ENCODE data around the gene MYL12A. TPM values are rescaled to one million over a fixed set of nuclear protein-coding genes. Genes with fewer than 3 reads are reported as not detected.

The MYL12A gene
- polyA plus RNA-seq, 1 experiment, result 579 TPM

GRCh38 chr18:3225588-3225987 lies 22.0 kb upstream of the MYL12A start:
- H3K27me3 ChIP-seq (ENCODE audit: control insufficient read depth, insufficient read depth, low read length), result 0 out of 2 replicates have a peak, but pooled peaks cover 2% of the 10 kb centered on the region
- H3K4me3 ChIP-seq (ENCODE audit: low read depth, low read length), result no peak overlapping the region
- DNase-seq (ENCODE audit: low read depth), result no peak
- no peaks in the 10 kb centered on the region for H3K36me3 ChIP-seq (ENCODE audit: control insufficient read depth, insufficient read depth, low read length)
- TF ChIP-seq CTCF (IDR thresholded peaks at IDR 0.05; ENCODE audit: insufficient read depth, low read depth, low read length), result no peak
- ChIA-PET POLR2A (no interaction called here), CTCF (no interaction called here)

- ChIA-PET POLR2A (no interaction called here), CTCF (interaction anchor here (1.4 kb wide), 1 partner anchor 13 kb away, joined by 4 read pairs; no protein-coding TSS in a partner anchor)
- Histone ChIP-seq H3K27me3 (ENCODE audit: control insufficient read depth, insufficient read depth, low read length) (0 out of 2 replicates have a peak, but pooled peaks cover 2% of the 10 kb centered on the region), H3K36me3 (ENCODE audit: control insufficient read depth, insufficient read depth, low read length) (no peaks in the 10 kb centered on the region), H3K4me3 (ENCODE audit: low read depth, low read length) (no peak overlapping the region)
- DNase-seq (ENCODE audit: low read depth), result no peak
- TF ChIP-seq CTCF (IDR thresholded peaks at IDR 0.05; ENCODE audit: insufficient read depth, low read depth, low read length), result no peak
These were observed 21.6 kb upstream of the MYL12A start for GRCh38 chr18:3226048-3226447.

DNA sequence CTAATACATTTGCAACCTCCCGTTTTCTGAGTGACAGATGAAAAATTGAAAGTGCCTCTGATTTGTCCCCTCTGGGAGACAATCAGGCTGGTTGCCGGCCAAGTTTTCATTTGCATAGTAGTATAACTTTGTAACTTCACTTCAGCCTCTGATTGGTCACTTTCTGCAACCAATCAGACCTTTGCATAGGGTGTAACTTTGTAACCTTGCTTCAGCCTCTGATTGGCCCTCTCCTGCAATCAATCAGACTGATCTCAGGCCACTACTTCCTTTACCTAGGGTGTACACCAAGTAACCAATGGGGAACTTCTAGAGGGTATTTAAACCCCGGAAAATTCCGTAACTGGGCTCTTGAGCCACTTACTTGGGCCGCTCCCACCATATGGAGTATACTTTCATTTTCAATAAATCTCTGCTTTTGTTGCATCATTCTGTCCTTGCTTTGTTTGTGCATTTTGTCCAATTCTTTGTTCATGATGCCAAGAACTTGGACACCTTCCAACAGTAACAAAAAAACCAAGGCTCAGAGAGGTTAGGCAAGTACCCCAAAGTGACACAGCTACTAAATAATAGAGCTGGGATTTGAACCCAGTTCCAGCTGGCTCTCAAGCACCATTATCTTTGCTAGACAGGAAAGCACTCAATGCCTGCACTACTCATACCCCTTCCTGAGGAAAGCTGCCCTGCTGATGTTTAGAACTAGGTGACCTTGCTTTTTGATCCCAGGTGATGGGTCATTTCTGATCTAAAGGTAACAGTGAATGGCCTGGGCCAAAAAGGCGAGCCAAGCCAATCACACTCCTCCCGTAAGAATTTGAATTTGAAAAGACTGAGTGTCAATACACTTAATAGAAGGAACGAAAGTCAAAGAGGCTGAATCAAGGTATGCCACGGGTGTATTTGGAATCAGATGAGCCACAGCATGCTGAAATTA lies 16.9 kb upstream of the MYL12A start:
- H3K4me3 ChIP-seq (ENCODE audit: low read depth, low read length), result no peak overlapping the region
- POLR2A ChIA-PET, result no interaction called here
- CTCF ChIA-PET, result no interaction called here
- no peak for TF ChIP-seq CTCF (IDR thresholded peaks at IDR 0.05; ENCODE audit: insufficient read depth, low read depth, low read length)
- DNase-seq (ENCODE audit: low read depth), result no peak
- 0 out of 2 replicates have a peak, but pooled peaks cover 2% of the 10 kb centered on the region for H3K27me3 ChIP-seq (ENCODE audit: control insufficient read depth, insufficient read depth, low read length)
- H3K36me3 ChIP-seq (ENCODE audit: control insufficient read depth, insufficient read depth, low read length), result no peaks in the 10 kb centered on the region

DNA sequence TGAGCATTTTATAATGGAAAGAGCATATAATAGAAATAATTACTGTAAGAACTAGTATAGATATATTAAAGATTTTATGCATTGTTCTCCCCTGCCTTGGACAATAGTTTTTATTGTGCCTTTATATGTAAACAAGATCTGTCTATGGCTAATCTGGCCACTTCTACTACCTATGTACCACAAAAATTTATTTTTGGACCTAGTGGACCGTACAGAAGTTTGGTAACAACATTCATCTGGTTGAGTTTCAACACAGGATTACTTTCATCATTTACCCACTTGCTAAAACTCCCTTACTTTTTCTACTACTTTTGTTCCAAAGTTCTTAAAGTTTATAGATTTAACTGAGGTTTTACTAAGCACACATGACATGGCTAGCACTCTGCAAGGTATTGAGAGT lies 14.6 kb upstream of the MYL12A start:
- TF ChIP-seq CTCF (IDR thresholded peaks at IDR 0.05; ENCODE audit: insufficient read depth, low read depth, low read length), result no peak
- no peaks in the 10 kb centered on the region for H3K36me3 ChIP-seq (ENCODE audit: control insufficient read depth, insufficient read depth, low read length)
- POLR2A ChIA-PET, result no interaction called here
- no peaks in the 10 kb centered on the region for H3K27me3 ChIP-seq (ENCODE audit: control insufficient read depth, insufficient read depth, low read length)
- DNase-seq (ENCODE audit: low read depth), result no peak
- H3K4me3 ChIP-seq (ENCODE audit: low read depth, low read length), result no peak overlapping the region
- CTCF ChIA-PET, result no interaction called here

DNA sequence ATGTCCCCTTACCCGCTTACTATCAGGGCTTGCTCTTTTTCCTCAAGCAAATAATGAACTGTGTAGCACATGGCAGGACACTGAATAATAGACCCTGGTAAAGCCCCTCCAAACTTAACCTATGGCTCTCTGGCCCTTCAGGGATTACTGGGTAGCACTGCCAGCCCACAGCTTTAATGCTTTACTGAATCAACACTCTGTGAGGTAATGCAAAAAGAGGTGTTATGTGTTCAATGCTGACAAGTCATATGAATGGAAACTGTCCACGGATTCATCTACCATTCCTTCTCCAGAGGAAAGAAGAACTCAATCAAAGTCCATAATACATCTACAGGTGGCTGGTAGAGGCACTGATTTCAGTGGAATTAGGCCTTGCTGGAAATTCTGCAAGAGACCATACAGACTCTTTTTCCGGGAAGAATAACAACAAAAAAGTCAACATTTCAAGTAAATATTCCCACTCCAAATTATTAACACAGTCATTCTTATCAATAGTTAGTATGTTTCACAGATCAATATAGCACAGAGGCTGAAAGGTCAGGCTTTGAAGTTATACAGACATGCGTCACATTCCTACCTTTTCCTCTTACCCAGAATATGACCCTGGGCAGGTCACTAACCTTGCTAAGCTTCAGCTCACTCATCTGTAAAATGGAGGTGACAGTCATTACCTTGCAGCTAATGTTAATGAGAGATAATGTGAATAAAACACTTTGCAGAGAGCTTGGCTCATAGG lies 14.0 kb upstream of the MYL12A start:
- Histone ChIP-seq H3K27me3 (ENCODE audit: control insufficient read depth, insufficient read depth, low read length) (no peaks in the 10 kb centered on the region), H3K36me3 (ENCODE audit: control insufficient read depth, insufficient read depth, low read length) (no peaks in the 10 kb centered on the region), H3K4me3 (ENCODE audit: low read depth, low read length) (no peak overlapping the region)
- DNase-seq (ENCODE audit: low read depth), result no peak
- TF ChIP-seq CTCF (IDR thresholded peaks at IDR 0.05; ENCODE audit: insufficient read depth, low read depth, low read length), result no peak
- ChIA-PET POLR2A (no interaction called here), CTCF (interaction anchor here (0.6 kb wide), 1 partner anchor 307 kb away, joined by 3 read pairs; no protein-coding TSS in a partner anchor)
